ENCODE results near the gene APCDD1L.

DNA sequence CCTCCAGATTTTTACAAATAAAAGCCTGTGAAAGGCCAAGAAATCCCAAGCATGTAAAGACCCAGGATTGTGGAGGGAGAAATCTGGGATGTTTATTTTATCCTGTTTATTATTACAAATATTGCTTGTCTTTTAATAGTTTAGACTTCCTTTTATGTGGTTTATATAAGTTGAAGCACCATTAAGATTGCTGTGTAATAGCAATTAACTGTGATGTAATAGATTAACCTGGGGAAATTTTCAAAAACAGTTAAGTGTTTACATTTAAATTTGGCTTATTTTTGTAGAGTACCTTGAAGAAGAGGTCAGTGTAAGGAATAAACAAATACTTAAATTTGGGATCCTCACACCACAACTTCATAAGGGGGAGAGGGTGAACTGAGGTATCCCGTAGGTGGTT lies 99.1 kb downstream of the APCDD1L start:
- no peak for TF ChIP-seq POLR2AphosphoS5 (IDR thresholded peaks at IDR 0.05)
- no peak for TF ChIP-seq POLR2A (IDR thresholded peaks at IDR 0.05)

Measured in upper lobe of left lung (tissue), 4 donors.